D721Med (cell line): ENCODE data around the gene PROK2.

Experiments used
- DNase-seq: peaks from one replicate; pipeline ENCODE4 v3.0.0; 2011; ENCODE audit warnings: low spot score; ENCODE audit not compliant: insufficient read length
- FAIRE-seq: peaks from 2 replicates; lab custom pipeline; 2011; peaks lifted over from hg19 to GRCh38; lab: Jason Lieb, UNC
- TF ChIP-seq, protein P1 (sequence below): IDR thresholded peaks from 2 replicates; pipeline ENCODE4 v1.5.1; 2012; ENCODE audit warnings: mild to moderate bottlenecking, control low read depth; ENCODE audit not compliant: insufficient read depth; ENCODE audit errors: missing control alignments

Gene PROK2

GRCh38 chr3:71780430-71780829 is 4.5 kb downstream of the PROK2 start:
- no peak for FAIRE-seq
- DNase-seq: no peak
- TF ChIP-seq, protein P1, sequence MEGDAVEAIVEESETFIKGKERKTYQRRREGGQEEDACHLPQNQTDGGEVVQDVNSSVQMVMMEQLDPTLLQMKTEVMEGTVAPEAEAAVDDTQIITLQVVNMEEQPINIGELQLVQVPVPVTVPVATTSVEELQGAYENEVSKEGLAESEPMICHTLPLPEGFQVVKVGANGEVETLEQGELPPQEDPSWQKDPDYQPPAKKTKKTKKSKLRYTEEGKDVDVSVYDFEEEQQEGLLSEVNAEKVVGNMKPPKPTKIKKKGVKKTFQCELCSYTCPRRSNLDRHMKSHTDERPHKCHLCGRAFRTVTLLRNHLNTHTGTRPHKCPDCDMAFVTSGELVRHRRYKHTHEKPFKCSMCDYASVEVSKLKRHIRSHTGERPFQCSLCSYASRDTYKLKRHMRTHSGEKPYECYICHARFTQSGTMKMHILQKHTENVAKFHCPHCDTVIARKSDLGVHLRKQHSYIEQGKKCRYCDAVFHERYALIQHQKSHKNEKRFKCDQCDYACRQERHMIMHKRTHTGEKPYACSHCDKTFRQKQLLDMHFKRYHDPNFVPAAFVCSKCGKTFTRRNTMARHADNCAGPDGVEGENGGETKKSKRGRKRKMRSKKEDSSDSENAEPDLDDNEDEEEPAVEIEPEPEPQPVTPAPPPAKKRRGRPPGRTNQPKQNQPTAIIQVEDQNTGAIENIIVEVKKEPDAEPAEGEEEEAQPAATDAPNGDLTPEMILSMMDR: no peak

DNA sequence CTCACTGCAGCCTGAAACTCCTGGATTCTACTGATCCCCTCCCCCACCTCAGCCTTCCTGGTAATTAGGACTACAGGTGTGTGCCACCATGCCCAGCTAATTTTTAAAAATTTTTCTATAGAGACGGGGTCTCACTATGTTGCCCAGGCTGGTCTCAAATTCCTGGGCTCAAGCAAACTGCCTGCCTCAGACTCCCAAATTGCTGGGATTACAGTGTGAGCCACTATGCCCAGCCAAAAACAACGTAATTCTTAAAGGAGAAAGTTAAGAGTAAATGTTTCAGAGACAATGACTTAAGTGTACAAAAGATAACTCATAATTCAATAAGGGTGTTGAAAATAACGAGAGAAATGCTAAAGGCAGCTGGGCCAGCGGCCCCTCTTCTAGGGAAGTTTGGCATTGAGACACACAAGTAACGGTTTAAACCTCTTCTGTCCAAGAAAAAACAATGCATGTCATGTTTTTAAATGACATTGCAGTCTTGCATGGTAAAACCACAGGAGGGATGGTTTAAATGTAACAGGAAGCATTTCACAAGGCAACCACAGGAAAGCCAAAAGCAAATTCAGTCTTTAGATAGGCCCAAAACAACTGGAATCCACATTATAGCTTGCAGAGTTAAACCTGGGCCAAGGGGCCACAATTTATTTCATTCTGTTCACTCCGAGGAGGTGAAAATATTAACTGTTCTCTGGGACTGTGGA is 5.1 kb downstream of the PROK2 start:
- DNase-seq (no peak), FAIRE-seq (no peak)
- TF ChIP-seq, protein P1: no peak

- no peak for FAIRE-seq
- TF ChIP-seq, protein P1: no peak
- no peak for DNase-seq
Measured at GRCh38 chr3:71778353-71778752, 6.6 kb downstream of the PROK2 start.

GRCh38 chr3:71776538-71776937 is 8.4 kb downstream of the PROK2 start:
- DNase-seq (no peak), FAIRE-seq (no peak)
- TF ChIP-seq, protein P1: no peak

DNA sequence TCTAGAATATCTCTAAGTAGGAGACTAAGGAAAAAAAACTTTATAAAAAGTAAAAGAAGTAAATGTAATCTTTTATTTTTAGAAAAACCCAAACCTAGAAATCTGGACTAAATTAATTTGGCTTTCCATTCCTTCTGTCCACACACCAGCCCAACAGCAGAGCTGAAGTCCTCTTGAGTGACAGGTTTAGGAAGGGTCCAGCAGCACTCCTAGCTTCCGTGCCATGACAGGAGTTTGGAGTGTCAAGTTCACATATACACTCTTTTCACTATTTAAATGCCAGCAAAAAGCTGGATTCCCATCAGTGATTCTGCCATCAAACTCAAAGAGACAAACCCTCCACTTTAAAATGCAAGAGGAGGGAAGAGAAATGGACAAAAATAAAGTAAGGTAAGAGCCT is 13.1 kb downstream of the PROK2 start:
- DNase-seq: no peak
- TF ChIP-seq, protein P1: no peak
- no peak for FAIRE-seq

DNA sequence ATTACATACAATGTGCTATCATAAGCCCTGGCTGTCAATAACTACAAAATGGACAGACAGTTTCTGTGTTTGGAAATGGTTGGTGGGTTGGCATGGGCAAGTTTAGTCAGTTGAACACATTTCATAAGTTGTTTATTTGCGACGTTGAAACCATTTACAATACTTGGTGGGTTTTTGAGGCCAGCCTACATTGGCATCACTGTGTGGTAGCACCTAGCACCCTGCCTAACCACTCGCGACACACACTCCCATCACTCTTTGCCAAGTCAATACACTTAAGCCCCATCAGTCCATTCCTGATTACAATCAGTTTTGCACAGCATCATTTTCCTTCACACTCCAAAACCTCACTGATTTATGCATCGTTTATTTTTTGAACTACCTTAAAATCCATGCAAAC is 13.8 kb downstream of the PROK2 start:
- TF ChIP-seq, protein P1: no peak
- no peak for DNase-seq
- FAIRE-seq: no peak

- FAIRE-seq: peak; percentile 46
- no peak for DNase-seq
- TF ChIP-seq, protein P1: no peak
Measured at GRCh38 chr3:71763426-71763825, 21.5 kb downstream of the PROK2 start.
